Measurements from ENCODE around the gene PSMB7.

The PSMB7 gene

GRCh38 chr9:124409410-124409809, 5.8 kb downstream of the PSMB7 start:
- no peak for DNase-seq

DNA sequence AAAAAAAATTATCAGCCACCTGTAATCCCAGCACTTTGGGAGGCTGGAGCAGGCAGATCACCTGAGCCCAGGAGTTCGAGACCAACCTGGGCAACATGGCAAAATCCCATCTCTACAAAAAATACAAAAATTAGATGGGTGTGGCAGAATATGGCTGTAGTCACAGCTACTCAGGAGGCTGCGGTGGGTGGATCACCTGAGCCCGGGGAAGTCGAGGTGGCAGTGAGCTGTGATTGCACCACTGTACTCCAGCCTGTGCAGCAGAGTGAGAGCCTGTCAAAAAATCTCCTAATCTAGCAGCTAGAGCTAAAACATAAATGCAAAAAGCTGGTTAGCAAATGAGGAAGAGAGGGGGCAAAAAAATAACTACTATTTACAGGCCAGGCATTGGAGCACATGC, 12.0 kb downstream of the PSMB7 start:
- no peak for DNase-seq

- peak; percentile 32 for DNase-seq
Observed at GRCh38 chr9:124399968-124400940, 15.0 kb downstream of the PSMB7 start.

GRCh38 chr9:124399323-124399967, 15.8 kb downstream of the PSMB7 start:
- DNase-seq: peak; percentile 91

- DNase-seq: no peak
Observed at GRCh38 chr9:124398191-124398935, 16.9 kb downstream of the PSMB7 start.

DNA sequence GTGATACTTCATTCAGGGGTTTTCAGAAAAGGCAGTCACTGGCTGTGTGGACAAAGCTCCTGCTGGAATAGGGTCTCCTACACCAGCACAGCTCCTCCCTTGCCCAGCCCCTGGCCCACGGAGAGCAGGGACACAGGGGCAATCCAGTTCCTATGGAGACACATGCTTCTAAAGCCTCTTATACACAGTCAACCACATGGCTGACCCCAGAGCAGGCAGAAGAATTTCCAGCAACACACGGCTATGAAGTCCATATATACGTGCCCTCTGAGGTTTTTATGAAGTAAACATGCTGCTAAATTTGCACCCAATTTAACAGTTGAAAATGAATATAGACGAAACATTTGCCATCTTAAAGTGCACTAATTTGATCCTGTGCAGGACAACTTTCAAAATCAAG, 19.4 kb downstream of the PSMB7 start:
- no peak for DNase-seq

DNA sequence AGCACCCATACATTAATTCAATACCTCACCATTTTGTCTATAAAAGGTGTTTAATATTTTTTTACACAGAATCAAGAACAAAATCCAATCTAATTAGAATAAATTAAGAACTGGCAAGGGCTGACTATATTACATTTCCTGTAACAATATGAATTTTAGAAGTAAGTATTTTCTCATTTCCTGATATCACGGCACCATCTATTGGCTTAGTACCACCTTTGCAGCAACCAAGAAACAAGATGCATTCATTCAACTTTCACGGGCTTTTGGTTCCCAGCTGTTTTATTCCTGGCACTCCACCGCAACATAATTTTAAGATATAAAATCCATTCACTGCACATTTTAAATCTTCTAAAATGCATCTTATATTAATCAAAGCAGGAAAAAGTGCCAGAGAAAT, 20.6 kb downstream of the PSMB7 start:
- DNase-seq: no peak

- no peak for DNase-seq
Observed at GRCh38 chr9:124394167-124394566, 21.1 kb downstream of the PSMB7 start.

- DNase-seq: peak; percentile 37
Observed at GRCh38 chr9:124392871-124393460, 22.3 kb downstream of the PSMB7 start.

DNA sequence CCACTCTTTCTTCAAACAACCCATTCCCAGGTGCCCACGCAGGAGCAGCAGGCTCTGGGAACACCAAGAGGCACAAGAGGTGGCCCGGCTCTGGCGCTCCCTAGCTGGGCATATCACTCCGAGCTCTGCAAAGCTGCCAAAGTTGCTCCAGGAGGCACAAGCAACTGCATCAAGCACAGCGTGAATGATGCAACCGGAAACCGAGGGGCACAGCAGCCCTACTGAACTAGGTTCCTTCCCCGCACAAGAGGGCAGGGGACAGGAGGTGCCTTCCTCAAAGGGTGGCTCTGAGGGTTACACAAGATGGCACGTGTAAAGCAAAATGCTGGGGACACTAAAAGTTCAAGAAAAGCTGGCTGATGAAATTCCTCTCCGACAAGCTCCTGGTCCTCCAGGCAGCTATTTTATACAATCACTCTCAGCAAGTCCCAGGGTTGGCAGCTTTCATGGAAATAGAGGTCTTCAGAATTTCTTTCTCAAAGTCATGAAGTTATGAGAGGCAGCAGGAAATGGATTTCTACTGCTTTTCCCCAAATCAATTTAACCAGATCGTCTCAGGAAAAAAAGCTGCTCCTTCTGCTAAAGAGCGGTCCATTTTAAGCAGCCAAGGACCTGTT, 22.9 kb downstream of the PSMB7 start:
- peak; percentile 52 for DNase-seq

DNA sequence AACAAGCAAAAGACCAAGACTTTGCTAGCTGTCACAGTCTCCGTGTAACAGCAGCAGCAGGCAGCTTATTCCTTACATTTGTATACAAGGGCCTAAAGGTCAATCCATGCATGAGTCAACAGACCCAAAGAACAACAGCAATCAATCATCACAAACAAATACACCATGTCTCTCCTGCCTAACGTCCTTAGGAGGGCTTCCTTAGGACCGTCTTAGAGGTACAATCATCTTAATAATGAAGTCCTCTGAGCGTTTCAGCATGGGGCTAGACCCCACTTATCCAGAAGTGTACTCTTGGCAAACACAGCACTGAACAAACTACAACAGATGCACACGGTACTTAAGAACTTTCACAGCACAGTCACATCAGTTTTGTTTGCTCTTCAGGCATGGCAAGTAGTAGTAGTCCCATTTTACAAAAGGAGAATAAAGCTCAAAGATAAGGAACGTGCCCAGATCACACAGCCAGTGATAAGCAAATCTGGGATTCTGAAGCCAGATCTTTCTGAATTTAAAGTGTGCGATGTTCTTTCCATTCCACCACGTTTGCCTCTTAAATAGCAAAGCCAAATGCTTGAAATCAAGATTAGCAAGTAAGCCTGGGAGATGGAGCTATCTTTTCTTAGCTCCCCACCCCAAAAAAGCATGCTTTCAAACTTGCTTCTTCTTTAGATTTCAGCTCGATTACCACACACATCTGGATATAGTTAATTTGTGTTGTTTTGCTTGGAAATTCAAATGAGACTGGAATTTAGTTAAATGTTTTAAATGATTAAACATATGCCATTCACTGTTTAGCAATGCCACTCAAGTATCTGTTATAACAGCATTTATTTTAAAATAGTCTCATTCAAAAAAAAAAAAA, 24.2 kb downstream of the PSMB7 start:
- no peak for DNase-seq

- DNase-seq: no peak
Observed at GRCh38 chr9:124389146-124389939, 25.9 kb downstream of the PSMB7 start.

DNA sequence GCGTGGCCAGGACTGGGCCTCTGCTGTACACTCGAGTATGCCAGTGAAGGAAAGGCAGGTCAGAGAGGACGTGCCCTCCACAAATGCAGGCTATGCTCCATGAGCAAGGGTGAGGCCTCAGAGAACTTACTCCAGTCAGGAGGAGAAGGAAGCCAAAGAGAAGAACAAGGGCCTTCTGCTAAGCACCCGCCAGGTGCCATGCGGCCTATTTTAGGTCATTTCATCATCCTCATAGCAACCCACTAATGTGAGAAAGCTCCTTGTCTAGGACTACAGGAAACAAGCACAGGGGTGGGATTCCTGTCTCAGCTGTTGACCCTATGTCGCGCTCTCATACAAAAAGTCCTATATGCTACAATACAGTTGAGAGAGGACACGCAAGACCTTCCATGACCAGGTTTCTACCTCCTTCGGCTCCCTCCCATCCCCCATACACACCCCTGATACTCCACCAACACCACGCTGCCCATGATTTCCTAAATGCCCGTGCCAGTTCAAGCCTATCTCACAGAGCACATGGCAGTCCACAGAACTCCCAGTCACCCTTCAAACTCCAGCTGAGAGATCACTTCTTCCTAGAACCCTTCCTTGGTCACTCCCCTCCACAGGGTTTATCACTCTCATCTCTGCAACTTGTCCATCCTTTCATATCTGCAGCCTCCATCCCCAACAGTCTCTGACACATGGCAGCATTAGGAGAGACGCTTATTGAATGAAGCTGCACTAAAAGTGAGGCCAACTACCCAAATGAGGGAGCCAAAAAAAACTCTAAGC, 26.8 kb downstream of the PSMB7 start:
- no peak for DNase-seq

DNA sequence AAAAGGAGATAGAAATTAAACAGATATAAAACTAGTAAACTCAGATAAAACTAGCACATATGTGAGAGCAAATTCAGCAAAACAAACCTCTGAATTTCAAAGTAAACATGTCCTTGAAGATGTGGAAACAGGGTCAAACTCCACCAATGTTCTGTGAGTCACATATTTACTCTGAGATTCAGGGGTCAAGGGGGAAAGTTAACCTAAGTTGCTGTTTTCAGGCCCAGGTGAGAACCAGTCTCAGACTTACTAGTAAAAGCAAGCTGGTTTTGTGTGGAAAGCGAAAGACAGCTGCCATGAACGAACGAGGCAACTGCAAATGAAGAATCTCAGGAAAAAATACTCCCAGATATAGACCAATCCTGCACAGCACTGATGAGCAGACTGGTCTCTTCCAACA, 29.0 kb downstream of the PSMB7 start:
- no peak for DNase-seq

- DNase-seq: no peak
Observed at GRCh38 chr9:124385623-124386022, 29.6 kb downstream of the PSMB7 start.

DNA sequence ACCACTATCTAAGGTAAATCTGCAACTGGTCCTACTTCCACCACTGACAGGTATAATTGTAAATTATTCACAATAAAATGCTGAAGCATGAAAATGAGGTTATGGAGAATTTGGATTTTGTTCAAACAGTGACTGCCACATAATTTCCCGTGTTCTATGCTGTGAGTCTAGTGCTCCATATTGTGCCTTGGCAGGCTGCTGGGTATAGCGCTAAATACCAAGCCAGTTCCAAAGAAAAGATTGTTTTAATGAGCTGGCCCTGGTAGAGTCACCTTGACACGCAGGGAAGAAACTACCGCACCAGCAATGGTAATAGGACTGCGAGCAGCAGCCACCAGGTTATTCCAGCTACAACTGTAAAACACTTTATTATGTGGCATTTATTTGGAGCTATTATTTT, 30.4 kb downstream of the PSMB7 start:
- DNase-seq: no peak

GRCh38 chr9:124384210-124384609, 31.0 kb downstream of the PSMB7 start:
- DNase-seq: no peak

DNA sequence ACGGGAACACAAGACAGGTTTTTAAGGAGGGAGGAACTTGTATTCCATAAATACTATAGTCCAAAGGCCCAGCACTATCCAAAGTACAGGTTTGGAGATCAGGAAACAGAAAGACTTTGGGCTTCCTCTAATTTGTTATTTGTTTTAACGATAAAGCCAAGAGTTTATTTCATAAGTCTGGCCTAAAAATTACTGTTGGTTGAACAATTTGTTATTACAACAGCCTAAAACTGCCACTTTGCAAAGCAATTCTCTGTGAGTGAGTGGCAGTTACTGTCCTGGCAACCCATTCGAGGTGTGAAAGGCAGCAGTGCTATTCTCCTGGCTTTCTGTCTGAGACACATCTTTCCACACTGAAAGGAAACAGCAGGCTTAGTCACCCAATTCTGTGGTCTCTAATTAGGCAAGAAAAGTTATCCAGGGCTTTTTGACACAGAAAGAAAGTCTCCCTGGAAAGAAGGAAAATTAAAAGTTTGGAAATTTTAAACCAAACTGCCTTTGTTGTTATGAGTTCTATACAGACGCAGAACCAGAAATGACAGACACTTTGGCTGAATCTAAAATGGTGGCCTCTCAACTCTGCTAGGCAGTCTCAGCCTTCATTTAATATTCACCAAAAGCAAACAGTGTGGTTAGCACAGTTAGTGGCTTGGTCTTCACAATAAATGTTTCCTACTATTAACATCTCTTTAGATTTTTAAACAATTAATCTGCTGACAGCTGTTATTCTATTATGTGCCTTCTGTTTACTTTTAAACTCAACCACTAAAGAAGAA, 33.9 kb downstream of the PSMB7 start:
- DNase-seq: no peak
